Left kidney (tissue), 8 donors: ENCODE results near the gene DMRTC1B. TPM values are rescaled to one million over a fixed set of nuclear protein-coding genes. Genes with fewer than 3 reads are reported as not detected.
"Not testable (repeated sequence)": the region's sequence is repeated elsewhere in the genome, so short reads cannot be mapped to it uniquely, and the experiment has no call there.

ENCODE experiments used
- DNase-seq: peaks from one replicate; pipeline ENCODE4 v3.0.0-alpha.2; 2013
- long read RNA-seq, 8 donors: transcript quantifications; one replicate each; lab custom pipeline, GENCODE V29; 2026
- polyA plus RNA-seq: library from polyadenylated mRNA; unstranded; fragments of 120-200 nt; gene quantifications from one replicate; pipeline ENCODE4 v1.2.1, GENCODE V29; 2013; ENCODE audit not compliant: insufficient read length

DMRTC1B gene, protein sequence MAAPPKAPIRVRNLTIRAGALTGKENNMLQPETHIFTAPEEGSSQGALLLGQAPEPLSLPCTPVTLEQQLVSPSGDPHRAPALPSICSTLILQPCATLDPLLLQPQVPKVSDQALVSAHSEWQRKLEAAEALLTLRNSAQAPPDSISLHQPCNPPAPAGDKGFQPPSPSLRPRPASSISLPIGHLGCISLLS
- 4.9 TPM for polyA plus RNA-seq
- long read RNA-seq, donor 1, partial matches to known transcripts: 0 of 1 reads
- long read RNA-seq, donor 1, other reads (novel, unspliced or antisense): 0 of 1 reads
- long read RNA-seq, donor 2: 0 reads
- long read RNA-seq, donor 3, partial matches to known transcripts: 0 of 2 reads
- long read RNA-seq, donor 3, other reads (novel, unspliced or antisense): 0 of 2 reads
- long read RNA-seq, donor 4: 0 reads
- long read RNA-seq, donor 5: 0 reads
- long read RNA-seq, donor 6, partial matches to known transcripts: 0 of 1 reads
- long read RNA-seq, donor 6, other reads (novel, unspliced or antisense): 0 of 1 reads
- long read RNA-seq, donor 7, partial matches to known transcripts: 0 of 1 reads
- long read RNA-seq, donor 7, other reads (novel, unspliced or antisense): 0 of 1 reads
- long read RNA-seq, donor 8: 0 reads

DNA sequence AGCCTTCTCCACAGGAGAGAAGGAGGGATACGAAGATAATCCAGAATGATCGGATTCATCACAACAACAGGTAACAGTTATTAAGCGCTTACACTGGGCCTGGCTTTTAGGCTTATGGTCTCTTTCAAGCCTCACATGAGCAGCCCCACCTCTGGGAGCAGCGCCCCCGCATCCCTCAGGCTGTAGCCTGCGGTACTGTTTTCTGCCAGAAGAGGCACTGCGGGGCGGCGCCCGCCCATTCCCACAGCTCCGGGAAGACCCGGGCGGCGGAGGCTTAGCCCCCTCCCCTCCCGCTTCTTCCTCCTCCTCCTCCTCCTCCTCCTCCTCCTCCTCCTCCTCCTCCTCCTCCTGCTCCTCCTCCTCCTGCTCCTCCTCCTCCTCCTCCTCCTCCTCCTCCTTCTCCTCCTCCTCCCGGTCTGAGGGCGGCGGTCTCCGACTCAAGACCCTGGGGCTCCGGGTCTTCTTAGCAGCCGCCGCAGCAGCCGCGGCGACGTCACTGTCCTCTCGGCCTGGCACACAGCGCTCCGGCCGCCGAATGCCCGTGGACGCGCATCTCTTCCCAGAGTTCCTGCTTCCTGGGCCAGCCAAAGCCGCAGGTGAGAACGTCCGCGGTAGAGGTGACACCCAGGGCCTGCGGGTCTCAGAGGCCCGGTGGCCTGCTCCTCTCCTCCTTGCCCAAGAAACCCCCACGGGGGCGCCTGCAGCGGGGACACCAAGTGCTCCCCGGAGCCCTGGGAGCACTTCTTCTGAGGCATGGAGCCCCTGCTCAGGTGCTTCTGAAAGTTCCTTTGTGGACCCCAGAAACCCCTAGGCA, at the start of gene DMRTC1B:
TSS of gene DMRTC1B (plus strand) at position 238 of the 814 bp plus-strand sequence. CDS start 68,246 bp downstream, outside the sequence.
- not testable (repeated sequence) for DNase-seq

DNA sequence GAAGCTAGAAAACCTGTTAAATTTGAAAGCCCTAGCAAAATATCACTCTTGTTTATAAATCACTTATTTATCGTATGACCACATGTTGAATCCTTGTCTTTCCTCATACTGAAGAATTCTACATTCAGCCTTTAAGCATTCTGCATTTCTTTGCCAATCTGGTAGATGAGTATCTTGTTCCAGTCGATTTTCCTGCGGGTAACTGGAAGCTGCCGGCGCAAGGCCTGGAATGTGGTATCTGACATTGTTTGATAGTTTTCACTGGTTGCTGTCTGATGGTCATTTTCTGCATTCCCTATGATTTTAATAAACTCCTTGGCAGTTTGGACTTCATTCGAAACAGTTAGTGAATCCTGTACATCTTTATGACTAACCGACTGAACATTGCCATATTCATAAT, 48.8 kb upstream of the DMRTC1B start:
- DNase-seq: no peak

DNA sequence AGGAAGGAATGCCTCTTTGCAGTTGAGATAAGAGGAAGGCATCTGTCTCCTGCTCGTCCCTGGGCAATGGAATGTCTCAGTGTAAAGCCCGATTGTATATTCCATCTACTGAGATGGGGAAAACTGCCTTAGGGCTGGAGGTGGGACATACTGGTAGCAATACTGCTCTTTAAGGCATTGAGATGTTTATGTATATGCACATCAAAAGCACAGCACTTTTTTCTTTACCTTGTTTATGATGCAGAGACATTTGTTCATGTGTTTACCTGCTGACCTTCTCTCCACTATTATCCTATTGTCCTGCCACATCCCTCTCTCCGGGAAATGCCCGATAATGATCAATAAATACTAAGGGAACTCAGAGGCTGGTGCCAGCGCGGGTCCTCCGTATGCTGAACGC, 43.1 kb upstream of the DMRTC1B start:
- DNase-seq: not testable (repeated sequence)

DNA sequence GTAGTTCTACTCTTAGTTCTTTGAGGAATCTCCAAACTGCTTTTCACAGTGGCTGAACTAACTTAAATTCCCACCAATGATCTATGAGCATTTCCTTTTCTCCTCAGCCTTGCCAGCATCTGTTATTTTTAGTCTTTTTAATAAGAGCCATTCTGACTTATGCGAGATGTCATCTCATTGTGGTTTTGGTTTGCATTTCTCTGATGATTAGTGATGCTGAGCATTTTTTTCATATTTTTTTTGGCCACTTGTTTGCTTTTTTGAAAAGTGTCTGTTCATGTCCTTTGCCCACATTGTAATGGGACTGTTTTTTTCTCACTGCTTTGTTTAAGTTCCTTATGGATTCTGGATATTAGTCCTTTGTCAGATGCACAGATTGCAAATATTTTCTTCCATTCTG, 41.1 kb upstream of the DMRTC1B start:
- no peak for DNase-seq

DNA sequence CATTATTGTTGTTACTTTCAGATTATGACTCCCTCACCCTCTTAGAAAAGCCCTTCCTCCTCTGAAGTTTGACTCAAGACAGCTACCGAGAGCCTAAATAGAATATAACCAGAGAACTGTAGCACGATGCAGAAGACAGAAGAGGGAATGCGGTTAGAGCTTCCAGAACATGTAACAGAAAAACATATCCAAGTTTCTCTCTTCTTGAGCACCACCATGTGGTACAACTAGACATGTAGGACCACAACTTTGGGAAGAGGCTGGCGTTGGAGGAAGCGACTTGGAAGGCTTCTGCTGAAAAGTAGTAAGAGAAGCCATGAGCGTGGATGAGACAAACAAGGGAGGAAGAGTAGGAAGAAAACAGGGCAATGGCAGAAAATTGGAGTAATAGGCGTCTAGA, 31.1 kb upstream of the DMRTC1B start:
- DNase-seq: not testable (repeated sequence)

DNA sequence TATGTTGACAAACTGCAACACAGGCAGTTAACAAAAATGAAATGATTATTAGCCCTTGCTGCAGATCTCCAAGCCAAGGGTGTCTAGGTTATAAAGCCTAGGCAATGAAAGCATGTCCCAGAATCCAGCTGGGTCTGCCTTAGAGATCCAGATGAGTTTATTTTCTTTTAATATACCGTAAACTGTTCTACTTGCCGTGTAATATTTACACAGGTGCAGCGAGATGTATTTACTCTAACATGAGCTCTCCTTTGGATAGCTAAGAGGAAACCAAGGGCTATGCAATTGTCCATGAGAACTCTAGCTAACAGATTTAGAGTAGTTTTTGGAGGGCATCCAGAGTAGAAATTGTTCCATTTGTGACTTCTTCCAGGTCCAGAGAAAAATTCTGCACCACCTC, 28.1 kb upstream of the DMRTC1B start:
- not testable (repeated sequence) for DNase-seq

DNA sequence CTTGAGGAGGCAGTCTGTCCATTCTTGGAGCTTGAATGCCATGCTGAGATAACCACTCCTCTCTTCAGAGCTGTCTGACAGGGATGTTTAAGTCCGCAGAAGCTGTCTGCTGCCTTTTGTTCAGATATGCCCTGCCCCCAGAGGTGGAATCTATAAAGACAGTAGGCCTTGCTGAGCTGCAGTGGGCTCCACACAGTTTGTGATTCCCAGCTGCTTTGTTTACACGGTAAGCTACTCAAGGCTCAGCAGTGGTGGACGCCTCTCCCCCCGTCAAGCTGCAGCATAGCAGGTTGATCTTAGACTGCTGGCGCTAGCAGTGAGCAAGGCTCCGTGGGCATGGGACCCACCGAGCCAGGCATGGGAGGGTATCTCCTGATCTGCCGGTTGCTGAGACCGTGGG, 16.2 kb upstream of the DMRTC1B start:
- DNase-seq: not testable (repeated sequence)

DNA sequence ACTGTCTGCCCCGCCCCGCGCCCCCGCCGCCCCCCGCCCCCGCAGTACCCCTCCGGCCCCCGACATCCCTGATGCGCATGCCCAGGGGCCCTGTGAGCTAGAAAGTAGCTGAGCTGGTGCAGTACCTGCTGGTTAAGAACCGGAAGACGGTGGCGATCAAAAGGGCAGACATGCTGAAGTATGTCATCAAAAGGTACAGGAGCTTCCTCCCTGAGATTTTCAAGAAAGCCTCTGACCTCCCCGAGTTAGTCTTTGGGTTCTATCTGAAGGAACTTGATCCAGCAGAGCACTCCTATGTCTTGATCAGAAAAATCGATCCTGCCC, 739 bp downstream of the DMRTC1B start:
- not testable (repeated sequence) for DNase-seq

DNA sequence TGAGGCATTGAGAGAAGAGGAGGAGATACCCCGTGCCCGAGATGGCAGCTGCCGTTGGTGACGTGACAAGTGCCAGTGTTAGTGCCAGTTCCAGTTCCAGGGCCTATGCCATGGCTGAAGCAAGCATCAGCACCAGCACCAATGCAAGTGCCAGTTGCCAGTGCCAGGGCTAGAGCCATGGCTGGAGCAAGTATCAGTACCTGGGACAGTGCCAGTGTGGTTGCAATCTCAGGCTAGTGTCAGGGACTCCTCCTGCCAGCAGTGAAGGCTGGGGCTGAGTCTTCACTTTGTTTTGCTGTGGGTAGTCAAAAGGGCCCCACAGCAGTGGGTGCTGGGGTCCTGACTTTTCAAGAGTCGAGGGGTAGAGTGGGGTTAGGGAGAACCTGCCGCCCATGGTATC, 1.5 kb downstream of the DMRTC1B start:
- DNase-seq: not testable (repeated sequence)

DNA sequence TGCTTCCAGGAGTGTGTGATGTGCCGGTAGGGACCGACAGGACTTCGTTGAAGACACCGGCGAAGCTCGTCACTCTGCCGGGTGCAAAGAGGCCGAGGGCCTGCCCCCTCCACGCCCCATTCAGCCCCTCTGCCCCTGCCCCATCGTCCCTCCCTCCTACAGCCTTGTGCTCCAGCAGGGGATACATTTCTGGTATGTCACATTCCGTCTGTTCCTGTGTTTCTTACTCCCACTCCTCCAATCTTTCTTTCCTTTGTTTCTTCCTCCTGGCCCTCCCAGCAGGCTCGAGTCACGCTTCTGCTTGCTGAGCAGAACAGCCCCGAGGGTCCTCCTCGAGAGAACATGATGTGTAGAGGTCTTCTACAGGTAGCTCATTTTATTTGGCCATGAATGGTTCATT, 5.9 kb downstream of the DMRTC1B start, which contains the start of gene FAM236B:
TSS of gene FAM236B (minus strand) at position 101 of the 400 bp plus-strand sequence. CDS start at position 1, 100 bp downstream.
- DNase-seq: not testable (repeated sequence)

DNA sequence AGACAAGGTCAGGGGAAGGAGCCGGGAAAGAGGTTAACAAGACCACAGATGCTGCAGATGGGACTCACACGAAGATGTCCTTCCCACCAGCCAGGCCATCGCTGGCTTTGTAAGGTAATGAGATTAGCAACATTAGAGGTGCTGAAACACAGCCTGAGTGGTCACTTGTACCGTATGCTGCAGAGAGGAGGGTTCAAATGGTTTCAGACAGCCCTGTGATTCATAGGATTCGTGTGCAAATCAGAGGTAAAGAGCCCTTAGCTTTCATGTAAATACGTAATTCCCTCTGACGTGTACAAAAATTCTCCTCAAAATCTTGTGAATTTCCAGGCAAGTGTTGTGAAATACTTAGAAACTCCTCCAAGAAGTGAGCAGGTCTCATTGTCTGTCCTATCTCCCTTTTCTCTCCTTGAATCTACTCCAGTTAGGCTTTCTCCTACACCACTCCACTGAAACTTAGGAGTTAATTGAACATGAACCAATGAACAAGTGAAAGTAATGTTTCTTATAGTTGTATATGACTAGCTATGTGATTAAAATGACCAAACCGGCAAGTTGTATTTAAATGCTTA, 6.8 kb downstream of the DMRTC1B start:
- DNase-seq: not testable (repeated sequence)

DNA sequence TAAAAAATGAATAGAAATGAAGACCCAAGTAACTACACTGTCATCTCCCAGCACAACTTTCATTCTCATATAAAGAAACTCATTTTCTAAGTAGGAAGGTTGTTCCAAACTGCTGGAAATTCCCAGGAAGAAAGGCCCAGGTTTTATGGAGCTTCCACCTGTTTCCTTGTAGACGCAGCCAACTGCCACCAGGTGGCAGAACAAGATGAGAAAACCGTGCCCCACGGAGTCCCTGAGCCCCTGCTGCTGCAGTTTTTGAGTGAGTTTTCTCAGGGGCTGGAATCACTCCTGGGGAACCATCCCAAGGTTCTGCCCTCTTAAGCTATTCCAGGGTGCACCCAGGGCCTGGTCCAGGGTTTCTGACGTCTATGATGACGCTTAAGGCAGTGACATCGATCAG, 7.3 kb downstream of the DMRTC1B start:
- not testable (repeated sequence) for DNase-seq

DNA sequence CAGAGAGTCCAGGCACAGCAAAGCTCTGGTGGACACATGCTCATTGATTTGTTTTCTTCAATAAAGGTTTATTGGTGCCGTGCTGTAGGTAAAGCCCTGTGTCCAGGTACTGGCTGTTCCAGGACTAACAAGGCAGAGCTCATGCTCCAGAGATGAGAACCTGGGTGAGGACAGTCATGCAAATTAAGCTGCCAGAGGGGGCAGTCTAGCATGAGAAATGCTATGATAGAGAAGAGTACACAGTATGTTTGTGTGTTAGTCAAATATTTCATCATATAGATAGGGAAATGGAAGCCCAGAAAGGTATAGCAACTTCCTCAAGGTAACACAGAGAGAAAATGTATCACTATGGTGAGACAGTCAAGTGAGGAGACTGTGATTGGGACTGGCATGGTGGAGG, 11.5 kb downstream of the DMRTC1B start:
- DNase-seq: not testable (repeated sequence)

DNA sequence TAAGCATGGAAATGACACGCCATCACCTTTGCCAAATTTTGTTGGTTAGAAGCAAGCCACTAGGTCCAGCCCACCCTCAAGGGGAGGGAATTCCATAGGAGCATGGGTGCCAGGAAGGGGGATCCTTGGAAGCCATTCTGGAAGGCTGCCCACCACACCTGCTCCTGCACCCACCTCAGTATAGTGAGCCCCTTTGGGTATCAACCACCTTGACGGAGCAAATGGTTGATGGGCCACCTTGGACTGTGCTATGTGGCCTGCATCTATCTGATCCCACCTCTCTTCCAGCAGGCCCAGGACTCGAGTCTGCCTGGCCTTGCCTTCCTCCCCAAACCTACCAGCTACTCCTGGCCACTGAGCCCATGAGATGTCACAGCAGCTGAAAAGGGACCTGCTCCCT, 13.7 kb downstream of the DMRTC1B start:
- not testable (repeated sequence) for DNase-seq

DNA sequence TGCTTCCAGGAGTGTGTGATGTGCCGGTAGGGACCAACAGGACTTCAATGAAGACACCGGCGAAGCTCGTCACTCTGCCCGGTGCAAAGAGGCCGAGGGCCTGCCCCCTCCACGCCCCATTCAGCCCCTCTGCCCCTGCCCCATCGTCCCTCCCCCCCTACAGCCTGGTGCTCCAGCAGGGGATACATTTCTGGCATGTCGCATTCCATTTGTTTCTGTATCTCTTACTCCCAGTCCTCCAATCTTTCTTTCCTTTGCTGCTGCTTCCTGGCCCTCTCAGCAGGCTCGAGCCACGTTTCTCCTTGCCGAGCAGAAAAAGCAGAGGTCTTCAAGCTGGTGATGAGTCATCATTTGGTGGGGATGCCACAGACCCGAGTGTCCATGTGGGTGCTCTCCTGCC, 31.4 kb downstream of the DMRTC1B start, which contains the start of gene FAM236D:
TSS of gene FAM236D (minus strand) at position 101 of the 400 bp plus-strand sequence. CDS start at position 1, 100 bp downstream.
- not testable (repeated sequence) for DNase-seq

DNA sequence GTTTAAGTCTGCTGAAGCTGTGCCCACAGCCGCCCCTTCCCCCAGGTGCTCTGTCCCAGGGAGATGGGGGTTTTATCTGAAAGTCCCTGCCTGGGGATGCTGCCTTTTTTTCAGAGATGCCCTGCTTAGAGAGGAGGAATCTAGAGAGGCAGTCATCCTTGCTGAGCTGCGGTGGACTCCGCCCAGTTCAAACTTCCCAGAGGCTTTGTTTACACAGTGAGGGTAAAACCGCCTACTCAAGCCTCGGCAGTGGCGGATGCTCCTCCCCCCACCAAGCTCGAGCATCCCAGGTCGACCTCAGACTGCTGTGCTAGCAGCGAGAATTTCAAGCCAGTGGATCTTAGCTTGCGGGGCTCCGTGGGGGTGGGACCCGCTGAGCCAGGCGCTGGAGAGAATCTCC, 54.0 kb downstream of the DMRTC1B start:
- DNase-seq: not testable (repeated sequence)

DNA sequence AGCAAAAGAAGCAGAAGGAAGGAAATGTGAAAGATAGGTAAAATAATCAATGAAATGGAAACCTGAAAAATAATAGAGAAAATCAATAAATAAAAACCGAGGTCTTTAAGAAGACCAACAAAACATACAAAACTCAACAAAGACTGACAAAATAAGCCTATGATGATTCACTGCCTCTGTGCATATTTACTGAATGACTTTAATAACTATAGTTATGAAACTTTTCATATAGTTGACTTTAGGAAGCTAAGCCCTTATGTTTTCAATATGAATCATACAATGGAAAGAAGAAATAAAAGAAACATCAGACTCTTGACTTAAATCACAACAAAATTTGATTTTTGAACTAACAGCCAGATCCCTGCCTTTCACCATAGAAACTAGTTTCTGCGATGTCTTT, 60.8 kb downstream of the DMRTC1B start:
- not testable (repeated sequence) for DNase-seq

DNA sequence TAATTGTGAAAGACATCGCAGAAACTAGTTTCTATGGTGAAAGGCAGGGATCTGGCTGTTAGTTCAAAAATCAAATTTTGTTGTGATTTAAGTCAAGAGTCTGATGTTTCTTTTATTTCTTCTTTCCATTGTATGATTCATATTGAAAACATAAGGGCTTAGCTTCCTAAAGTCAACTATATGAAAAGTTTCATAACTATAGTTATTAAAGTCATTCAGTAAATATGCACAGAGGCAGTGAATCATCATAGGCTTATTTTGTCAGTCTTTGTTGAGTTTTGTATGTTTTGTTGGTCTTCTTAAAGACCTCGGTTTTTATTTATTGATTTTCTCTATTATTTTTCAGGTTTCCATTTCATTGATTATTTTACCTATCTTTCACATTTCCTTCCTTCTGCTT, 106.2 kb downstream of the DMRTC1B start:
- not testable (repeated sequence) for DNase-seq

DNA sequence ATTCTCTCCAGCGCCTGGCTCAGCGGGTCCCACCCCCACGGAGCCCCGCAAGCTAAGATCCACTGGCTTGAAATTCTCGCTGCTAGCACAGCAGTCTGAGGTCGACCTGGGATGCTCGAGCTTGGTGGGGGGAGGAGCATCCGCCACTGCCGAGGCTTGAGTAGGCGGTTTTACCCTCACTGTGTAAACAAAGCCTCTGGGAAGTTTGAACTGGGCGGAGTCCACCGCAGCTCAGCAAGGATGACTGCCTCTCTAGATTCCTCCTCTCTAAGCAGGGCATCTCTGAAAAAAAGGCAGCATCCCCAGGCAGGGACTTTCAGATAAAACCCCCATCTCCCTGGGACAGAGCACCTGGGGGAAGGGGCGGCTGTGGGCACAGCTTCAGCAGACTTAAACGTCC, 113.0 kb downstream of the DMRTC1B start:
- not testable (repeated sequence) for DNase-seq
